NCI-H82 treated with DMSO at 0.1 percent for 48 hours (cell line): ENCODE measurements around the gene CD276.
"Not testable (repeated sequence)": the region's sequence is repeated elsewhere in the genome, so short reads cannot be mapped to it uniquely, and the experiment has no call there.

Experiments
- DNase-seq: peaks from one replicate; lab custom pipeline; 2025; ENCODE audit not compliant: unreplicated experiment; lab: John Stamatoyannopoulos, UW

CD276 gene

DNA sequence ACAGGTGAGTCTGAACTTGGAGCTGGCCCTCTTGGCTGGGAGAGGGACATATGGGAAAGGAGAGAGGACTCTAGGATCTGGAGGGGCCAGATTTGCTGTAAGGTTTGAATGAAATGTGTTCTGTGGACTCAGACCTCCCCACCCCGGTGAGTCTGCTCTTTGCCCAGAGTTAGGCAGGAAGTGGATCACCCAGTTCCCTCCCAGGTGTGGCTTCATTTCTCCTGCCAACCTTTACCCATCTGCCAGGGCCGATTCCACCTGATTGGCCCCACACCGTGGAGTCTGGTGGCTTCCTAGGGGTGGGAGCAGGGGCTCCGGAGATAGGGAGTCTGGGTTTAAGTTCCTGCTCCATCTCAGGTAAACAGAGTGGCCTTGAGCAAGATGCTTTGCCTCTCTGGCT lies 25.5 kb downstream of the CD276 start:
- no peak for DNase-seq

DNA sequence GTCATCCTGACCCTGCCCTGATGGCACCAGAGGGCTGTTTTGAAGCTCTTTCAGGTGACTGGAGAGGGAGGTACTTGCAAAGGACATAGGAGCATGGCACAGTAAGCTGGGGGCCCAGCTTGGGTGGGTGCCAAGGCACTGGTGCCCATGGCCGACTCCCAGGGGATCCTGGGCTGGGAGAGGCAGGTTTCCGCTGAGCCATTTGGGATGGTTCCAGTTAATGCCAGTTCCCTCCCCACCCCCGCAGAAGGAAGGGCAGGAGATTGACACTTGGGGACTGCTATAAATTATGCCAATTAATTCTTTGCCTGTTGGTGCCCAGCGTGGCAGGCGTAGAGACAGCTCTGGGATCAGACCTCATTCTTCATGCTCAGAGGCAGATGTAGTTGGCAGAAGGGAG lies 26.1 kb downstream of the CD276 start:
- no peak for DNase-seq

DNA sequence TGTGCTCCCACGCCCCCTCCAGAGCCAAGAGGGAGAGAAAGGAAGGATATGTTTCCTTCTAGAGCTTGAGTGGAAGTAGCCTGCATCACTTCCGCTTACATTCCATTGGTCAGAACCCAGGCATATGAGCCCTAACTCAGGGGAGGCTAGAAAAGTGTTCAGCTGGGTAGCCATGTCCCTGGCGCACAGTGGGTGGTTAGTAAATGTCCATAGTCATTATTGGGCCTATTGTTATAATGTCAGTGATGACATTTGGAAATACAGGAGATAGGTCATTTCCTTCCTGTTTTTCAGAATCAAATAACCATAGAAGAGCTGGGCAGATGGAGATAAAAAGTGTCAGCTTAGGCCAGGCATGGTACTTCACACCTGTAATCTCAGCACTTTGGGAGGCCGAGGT lies 27.3 kb downstream of the CD276 start:
- no peak for DNase-seq

DNA sequence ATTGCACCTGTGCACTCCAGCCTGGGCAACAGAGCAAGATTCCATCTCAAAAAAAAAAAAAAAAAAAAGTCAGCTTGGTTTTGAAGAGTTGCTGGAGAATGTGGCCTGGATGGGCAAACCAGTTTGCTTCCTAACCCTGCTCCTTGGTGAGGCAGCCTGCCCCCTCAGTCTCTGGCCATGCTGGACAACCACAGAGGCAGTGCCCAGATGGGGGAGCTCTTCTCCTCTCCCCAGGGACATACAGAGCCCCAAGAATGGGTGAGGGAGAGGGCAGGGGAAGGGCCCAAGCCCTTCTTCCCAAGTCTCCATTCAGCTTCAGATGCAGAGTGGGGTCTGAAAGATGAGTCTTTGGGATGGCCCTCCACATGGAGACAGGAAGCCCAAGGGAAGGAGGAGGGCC lies 27.9 kb downstream of the CD276 start:
- DNase-seq, result no peak

DNA sequence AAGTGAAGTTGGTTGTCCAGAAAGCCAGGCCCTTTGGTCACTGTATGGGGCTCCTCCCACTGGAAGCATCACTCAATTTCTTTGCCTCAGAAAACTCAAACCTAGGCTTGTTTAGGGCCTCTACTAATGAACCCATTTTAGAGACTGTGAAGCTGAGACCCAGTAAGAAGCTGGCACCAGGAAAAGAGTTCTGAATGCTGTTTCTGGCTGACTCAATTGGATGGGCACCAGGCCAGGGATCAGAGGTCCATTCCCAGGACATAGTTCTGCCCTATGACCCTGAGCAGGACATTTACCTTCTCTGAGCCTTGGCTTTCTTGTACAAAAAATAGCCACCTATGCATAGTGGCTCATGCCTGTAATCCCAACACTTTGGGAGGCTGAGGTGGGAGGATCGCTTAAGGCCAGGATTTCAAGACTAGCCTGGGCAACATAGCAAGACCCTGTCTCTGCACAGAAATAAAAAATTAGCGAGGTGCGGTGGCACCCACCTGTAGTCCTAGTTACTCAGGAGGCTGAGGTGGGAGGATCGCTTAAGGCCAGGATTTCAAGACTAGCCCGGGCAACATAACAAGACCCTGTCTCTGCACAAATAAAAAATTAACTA lies 30.6 kb downstream of the CD276 start:
- DNase-seq, result no peak

DNA sequence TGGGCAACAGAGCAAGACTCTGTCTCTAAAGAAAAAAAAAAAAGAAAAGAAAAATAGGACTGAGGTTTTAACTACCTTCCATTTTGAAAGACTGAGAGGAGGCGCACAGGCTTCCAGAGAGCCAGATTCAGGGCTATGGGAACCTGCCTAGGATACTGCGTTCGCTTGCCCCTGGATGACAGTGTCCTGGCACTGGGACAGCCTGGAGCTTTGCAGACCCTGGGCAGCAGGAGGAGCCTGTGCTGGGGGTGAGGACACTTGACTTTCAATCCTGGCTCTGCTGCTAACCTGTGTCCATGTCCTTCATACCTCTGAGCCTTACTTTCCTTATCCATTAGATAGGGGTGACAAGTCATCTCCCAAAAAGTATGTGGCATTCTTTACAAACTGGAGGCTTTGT lies 31.2 kb downstream of the CD276 start:
- no peak for DNase-seq

DNA sequence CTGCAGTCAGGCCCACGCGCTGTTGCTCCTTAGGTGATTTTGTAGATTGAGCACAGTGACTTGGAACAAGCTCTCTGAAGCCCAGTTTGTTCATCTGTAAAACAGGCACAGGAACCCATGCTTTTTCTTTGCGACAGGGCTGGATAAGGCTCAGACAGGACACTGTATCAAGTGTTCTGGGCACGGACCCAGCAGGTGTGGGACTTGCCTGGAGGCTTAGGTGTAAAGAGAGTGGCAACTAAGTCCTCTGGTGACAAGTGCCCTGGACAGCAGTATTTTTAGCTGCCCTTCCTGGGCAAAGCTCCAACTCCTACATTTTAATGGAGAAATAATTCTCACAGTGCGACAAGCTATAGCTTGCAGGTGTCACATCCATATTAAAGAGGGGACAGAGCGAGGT lies 32.2 kb downstream of the CD276 start:
- no peak for DNase-seq

DNA sequence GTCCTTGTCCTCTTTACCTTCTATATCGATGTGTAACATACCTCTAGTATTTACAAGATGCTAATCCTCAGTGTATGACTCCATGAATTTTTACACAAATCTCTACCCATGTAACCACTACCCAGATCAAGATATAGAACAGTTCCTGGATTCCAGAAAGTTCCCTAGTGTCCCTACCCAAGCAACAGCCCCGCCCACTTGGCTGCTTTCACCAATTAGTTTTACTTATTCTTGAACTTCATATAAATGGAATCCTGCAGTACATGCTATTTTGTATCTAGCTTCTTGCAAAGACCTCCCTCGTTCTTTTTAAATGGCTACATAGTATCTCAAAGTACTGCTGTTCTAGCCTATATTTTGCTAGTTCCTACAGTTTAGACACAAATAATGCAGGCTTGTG lies 33.0 kb downstream of the CD276 start:
- DNase-seq, result no peak

DNA sequence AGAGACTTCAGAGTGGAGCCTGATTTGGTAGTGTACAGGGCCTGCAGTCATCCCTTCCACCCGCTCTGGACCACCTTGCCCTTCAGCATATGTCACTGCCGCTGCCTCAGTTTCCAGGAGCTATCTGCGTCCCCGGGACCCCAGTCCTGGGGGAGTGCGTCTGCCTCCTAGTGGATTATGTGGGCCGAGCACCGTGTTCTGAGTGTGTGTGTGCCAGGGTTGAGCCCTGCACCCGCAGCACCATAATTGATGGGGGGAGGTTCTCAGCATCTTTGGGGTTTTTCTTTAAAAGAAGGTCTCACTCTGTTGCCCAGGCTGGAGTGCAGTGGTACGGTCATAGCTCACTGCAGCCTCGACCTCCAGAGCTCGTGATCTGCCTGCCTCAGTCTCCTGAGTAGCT lies 33.6 kb downstream of the CD276 start:
- no peak for DNase-seq

DNA sequence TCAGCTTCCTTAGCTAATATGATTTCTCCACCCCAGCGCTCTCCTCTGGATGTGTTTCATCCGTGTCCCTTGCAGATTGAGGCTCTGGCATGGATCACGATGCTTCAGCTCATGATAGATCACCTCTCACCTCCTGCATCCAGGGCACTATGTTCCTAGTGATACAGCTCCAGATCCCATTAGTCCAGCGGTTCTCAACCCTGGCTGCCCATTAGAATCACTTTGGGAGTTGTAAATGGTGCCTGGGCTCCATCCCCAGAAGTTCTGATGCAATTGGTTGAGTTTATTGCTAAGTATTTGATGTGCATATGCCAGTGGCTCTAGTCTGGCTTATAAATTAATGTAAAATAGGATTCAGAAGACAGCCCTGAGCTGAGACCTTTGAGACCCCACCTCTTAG lies 34.5 kb downstream of the CD276 start:
- DNase-seq, result no peak

DNA sequence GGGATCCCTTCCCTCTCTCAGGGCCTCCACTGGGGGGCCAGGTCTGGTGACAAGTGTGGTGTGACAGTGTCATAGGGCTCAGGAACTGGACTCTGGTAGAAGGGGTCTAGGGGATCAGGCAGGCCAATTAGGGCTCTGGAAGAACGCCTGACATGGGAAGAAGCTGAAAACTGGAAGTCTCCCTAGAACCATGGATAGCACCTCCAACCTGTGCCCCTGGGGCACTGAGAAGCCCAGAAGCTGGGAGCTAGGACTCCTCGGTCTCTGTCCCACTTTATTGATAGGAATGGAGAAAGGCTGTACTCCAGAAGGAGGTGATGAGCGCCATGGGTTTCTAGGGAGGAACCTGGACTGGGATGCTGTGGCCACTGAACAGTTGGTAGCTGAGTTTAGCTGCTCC lies 38.2 kb downstream of the CD276 start:
- no peak for DNase-seq

DNA sequence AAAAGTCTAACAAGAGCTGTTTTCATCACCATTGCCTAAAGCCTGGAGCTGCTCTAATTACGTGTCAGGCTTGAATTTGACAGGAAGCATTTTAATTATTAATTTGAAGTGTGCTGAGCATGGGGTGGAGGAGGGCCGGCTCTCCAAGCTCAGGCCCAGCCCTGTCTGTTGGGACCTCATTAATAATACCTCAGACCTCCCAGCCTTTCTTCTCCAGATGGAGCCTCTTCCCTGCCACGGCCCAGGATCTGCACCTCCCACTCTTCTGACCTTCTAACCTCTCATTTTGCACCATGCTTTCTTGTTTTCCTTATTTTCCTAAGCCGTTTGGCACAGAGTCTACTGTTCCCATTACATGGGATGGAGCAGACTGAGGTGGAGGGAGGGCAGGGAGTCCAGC lies 39.0 kb downstream of the CD276 start:
- DNase-seq, result no peak

DNA sequence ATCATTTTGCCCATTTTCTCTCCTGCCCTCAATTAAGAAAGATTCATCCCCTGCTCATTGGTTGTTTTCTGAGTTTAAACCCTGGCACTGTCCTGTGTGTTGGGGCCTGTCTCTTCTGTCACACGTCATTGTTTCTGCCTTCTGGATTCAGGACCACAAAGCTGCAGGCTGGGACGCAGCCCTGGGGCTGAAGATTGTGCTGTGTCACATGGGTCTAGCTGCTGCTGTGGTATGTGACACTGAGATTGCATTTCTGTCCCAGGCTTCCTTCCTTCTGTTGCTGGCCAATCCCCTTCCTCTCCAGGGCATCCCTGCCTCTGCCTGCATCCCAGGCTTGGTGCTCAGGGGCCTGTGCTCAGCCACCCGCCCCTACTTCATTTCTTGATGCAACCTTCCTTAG lies 40.0 kb downstream of the CD276 start:
- DNase-seq, result no peak

DNA sequence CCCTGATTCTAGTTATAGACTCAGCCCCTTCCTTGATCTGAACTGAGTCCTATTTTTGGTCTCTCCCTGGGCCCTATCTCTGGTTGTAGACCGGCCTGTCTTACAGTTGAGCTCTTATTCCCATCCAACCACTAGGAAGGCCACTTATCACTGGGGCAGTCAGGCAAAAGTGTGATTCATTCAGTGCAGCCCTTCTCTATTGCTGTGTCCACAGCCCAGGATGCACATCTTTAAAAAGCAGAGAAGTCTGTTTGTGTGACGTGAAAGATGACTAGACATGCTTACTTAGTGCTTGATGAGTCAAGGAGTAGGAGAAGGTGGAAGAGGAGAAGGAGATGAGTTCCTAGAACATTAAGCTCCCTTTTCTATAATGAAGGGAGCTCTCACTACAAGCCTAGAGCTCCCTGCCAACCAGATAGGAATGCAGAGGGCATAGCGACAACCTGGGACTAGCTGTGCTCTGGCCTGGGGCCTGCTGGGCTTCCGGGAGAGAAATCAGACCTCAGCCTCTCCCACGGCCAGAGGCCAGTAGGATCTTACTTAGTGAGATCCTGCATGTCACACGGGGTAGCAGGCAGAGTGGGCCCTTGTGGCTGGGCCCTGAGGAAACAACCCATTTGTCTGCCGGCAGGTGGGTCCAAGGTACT lies 43.3 kb downstream of the CD276 start:
- DNase-seq, result no peak

DNA sequence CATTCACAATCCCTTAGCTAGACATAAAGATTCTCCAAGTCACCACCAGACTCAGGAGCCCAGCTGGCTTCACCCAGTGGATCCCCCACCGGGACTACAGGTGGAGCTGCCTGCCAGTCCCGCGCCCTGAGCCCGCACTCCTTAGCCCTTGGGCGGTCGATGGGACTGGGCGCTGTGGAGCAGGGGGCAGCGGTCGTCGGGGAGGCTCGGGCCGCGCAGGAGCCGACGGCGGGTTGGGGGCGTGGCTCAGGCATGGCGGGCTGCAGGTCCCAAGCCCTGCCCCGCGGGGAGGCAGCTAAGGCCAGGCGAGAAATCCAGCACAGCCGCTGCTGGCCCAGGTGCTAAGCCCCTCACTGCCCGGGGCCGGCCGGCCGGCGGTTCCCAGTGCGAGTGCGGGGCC lies 47.9 kb downstream of the CD276 start:
- DNase-seq, result not testable (repeated sequence)

DNA sequence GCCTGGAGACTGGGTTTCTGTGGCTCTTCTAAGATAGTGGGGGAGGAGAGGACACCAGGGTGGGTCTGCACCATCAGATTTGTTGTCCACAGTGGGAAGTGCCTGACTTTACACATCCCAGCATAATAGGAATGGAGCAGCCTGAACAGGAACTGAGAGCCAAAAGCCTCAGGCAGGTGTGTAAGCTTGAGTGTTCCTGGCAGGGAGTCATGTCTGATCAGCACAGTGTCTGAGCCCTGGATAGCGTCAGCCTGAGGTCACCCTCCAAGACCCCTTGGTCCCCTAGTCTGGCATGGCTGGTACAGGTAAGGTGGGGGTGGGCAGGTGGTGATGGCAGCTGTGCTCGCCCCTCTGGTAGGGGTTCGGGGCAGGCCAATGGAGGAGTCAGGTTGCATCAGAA lies 48.7 kb downstream of the CD276 start:
- DNase-seq, result no peak

DNA sequence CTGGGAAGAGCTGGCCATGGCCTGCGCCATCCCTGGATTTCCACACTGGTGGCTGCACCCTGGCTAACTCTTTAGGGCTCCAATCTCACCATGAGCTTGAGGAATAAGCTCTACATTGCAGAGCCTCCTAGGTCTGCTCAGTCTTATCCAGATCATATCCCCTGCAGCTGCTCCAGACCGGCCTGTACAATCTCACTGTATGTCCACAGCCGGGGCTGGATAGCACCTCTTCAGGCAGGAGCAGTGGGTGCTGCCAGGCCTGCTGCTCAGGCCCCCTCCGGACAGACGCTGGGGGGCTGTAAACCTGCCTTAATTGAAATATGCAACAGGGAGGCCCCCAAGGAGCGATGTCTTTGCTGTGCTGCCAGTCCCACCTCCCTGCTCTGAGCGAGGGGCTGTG lies 53.4 kb downstream of the CD276 start:
- DNase-seq, result no peak

DNA sequence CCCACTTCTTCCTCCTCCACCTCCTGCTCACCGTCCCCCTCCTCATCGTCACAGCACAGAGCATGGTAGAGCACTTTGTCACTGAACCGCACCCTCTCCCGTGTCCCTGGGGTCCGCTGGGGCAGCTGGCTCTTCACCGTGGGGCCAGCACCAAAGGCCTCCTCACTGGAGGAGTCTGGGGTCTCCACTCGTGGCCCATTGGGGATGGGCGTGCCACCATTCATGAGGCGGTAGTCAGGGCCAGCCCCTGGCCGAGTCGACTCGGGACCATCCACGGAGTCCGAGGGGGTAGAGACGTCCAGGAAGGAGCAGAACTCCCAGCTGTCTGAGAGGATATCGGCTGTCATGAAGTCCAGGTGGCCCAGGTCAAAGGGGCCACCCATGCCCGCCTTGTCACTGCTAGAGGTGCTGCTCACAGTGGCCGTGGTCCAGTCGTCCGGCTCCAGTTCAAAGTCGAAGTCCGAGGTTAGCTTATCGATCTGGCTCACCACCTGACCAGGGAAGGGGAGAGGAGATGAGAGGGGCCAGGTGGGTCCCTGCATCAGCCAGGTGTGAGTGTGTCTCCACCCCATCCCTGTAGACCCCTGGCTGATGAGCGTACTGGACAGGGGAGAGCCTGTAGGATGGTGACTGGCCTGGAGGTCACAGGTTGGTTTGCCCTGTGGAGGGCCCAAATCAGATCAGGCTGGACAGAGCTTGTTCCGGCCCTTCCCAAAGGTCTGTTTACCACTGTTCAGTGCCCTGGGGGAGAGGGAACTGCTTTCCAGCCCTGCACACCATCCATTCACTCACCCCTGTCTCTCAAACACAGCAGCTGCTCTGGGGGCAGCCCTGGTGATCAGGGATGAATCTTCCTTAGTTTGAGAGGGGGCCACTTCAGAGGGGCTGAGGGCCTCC lies 56.2 kb downstream of the CD276 start:
- DNase-seq, result no peak

DNA sequence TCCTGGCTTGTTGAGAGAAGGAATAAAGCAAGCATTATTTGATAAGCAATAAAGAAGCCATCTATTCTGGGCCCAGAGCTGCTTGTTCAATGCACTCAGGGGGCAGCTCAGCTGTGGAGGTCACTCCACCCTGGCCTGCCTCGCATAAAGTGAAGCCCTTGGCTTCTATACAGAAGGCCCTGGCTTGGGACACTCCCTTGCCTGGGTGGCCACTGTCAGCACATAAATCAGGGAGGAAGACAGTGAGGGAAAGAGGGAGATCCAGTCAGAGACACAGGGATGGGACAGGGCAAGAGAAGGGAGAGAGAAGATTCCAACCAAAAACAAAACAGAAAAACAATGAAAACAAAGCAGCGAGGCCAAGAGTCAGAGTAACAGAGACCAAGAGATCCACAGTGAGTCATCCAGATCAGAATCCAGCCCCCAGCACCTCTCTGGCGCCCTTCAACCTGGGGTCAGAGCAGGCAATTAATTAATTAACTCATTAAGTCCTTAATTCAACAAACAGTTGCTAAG lies 57.2 kb downstream of the CD276 start:
- DNase-seq, result no peak

DNA sequence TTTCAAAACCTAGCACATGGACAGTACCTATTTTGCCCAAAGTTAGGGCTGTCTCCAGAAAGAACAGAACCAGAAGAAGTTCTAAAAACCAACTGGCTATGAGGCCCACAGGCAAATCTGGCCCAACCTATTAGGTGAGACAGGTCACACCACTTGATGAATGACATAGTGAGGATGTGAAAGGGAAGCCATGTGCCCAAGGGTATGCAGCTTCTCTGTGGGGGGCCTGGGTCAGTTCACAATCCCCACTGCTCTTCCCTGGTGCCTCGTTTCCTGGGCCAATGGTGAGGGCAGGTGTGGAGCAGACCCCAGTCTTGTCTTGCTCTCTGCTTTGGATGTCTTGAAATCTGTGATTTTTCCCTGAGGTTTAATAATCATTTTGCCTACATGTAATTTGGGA lies 60.1 kb downstream of the CD276 start:
- no peak for DNase-seq

DNA sequence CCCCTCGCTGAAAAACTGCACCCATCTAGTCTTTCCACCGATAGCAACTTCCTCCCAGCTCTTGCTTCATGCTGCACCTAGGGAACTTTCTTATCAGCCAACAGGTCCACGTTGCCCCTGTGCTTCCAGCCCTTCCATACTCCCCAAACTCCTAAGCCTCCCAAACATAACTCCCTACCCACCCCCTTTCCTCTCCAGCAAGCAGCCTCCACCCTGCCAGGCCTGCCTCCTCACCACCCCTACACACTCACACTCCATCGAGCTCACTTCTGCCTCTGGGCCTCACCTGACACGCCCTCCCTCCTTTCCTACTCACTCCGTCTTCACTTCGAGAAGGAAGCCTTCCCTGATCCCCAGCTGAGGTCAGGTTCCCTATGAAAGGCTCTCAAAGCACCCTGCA lies 60.9 kb downstream of the CD276 start:
- DNase-seq, result no peak

DNA sequence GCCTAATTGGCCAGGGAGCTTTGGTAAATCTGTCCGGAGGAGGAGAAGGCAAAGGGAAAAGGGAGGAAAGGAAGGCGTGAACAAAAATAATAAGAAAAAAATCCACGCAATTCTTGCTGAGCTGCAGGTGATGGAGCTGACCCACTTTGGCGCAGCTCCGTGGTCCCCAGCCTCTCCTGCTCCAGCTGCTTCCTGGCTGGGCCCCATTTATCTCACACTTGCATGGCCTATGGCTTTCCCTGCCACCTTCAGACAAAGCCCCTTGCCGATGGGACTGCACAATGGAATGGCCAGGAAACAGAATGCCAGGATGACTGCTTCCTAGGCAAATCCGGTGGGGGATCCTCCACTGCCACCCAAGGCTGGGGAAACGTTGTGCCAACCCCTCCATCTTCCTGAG lies 62.1 kb downstream of the CD276 start:
- DNase-seq, result no peak
